Measurements from ENCODE around the gene PRSS35. TPM values are rescaled to one million over a fixed set of nuclear protein-coding genes. Genes with fewer than 3 reads are reported as not detected.

Gene PRSS35
- total RNA-seq, 1 experiment from 2014 or later = 1.7 TPM

GRCh38 chr6:83470001-83470400 is 42.3 kb upstream of the PRSS35 start:
- no CpG with 5 or more reads among the region's 4 CpGs for WGBS (ENCODE audit: extremely low coverage, insufficient read length, low lambda C conversion rate)
- H3K9me3 ChIP-seq (ENCODE audit: control insufficient read depth, low read depth, low read length) = no peaks in the 10 kb centered on the region
- no peak overlapping the region for H3K9ac ChIP-seq (ENCODE audit: extremely low read depth, insufficient read length, low read length)
- no peaks in the 10 kb centered on the region; the same call in 1 of the 2 replicates for H3K27me3 ChIP-seq (ENCODE audit: insufficient read depth, low read length)
- H3T11ph ChIP-seq (ENCODE audit: low read length) = no peak overlapping the region
- H4K91ac ChIP-seq (ENCODE audit: insufficient read length, low read depth, low read length) = no peak overlapping the region
- Mint-ChIP-seq H3K9me3 (no peaks in the 10 kb centered on the region; a peak in 1 of 5 replicates), H3K36me3 (ENCODE audit: insufficient read depth in 1 of 3, low read depth in 3 of 3) (no peaks in the 10 kb centered on the region), H3K27me3 (ENCODE audit: low read depth) (peaks cover 14% of the 10 kb centered on the region), H3K4me1 (peaks cover 7% of the 10 kb centered on the region in 2 experiments; a peak in 3 of 4 replicates), H3K27ac (no peak overlapping the region), H3K4me3 (no peak overlapping the region)
- TF ChIP-seq CTCF (conservative IDR thresholded peaks at IDR 0.05) = no peak
- no peak overlapping the region for H2BK5ac ChIP-seq (ENCODE audit: insufficient read length, low read length)
- DNase-seq = no peak
- no peaks in the 10 kb centered on the region for H3K79me2 ChIP-seq (ENCODE audit: insufficient read depth, low read length)
- H3K79me1 ChIP-seq (ENCODE audit: insufficient read depth, low read depth, low read length, poor library complexity, severe bottlenecking) = no peaks in the 10 kb centered on the region
- H3K56ac ChIP-seq (ENCODE audit: insufficient read length, low read depth, low read length) = no peak overlapping the region
- H4K5ac ChIP-seq (ENCODE audit: insufficient read length, low read depth, low read length) = no peak overlapping the region
- H2AFZ ChIP-seq (ENCODE audit: low read length) = no peak overlapping the region
- H3K27ac ChIP-seq (ENCODE audit: insufficient read length, low read depth, low read length) = no peak overlapping the region
- H3K23ac ChIP-seq (ENCODE audit: insufficient read length, low read depth, low read length) = no peak overlapping the region
- H3K23me2 ChIP-seq (ENCODE audit: insufficient read length, low read depth, low read length, poor library complexity, severe bottlenecking) = no peaks in the 10 kb centered on the region
- H2BK12ac ChIP-seq (ENCODE audit: insufficient read length, low read depth, low read length) = no peak overlapping the region
- no peak overlapping the region for H2BK20ac ChIP-seq (ENCODE audit: low read depth, low read length, poor library complexity, severe bottlenecking)
- no peak overlapping the region for H4K8ac ChIP-seq (replicated peaks; ENCODE audit: insufficient read length, low read depth, low read length)
- H3K4me1 ChIP-seq (ENCODE audit: insufficient read depth, low read length) = no peaks in the 10 kb centered on the region
- H3K14ac ChIP-seq (ENCODE audit: insufficient read depth, low read length) = no peak overlapping the region
- no peak overlapping the region for H3K4me2 ChIP-seq (ENCODE audit: insufficient read depth, insufficient read length, low read length)
- no peak overlapping the region for H2BK15ac ChIP-seq (ENCODE audit: low read depth, low read length)
- H2BK120ac ChIP-seq (ENCODE audit: low read depth, low read length, poor library complexity, severe bottlenecking) = no peak overlapping the region
- H2AK5ac ChIP-seq (ENCODE audit: insufficient read length, low read length) = no peak overlapping the region
- no peak overlapping the region for H3K4ac ChIP-seq (ENCODE audit: low read depth, low read length)
- no peak overlapping the region for H3K18ac ChIP-seq (ENCODE audit: insufficient read length, low read depth, low read length)
- no peaks in the 10 kb centered on the region for H4K20me1 ChIP-seq (ENCODE audit: control insufficient read depth, insufficient read depth, insufficient read length)
